WI38 (cell line): ENCODE measurements around the gene CFAP46.
"Not testable (repeated sequence)": the region's sequence is repeated elsewhere in the genome, so short reads cannot be mapped to it uniquely, and the experiment has no call there.

Experiments
- H3K4me3 ChIP-seq: 2 replicates; pipeline ENCODE4 v1.5.1; 2011; ENCODE audit warnings: low read depth, mild to moderate bottlenecking, control low read depth, low read length
- TF ChIP-seq, protein P1 (sequence below): IDR thresholded peaks from 2 replicates; pipeline ENCODE4 v1.5.1; 2012; ENCODE audit warnings: low read depth, mild to moderate bottlenecking, control low read depth, low read length

Gene CFAP46

DNA sequence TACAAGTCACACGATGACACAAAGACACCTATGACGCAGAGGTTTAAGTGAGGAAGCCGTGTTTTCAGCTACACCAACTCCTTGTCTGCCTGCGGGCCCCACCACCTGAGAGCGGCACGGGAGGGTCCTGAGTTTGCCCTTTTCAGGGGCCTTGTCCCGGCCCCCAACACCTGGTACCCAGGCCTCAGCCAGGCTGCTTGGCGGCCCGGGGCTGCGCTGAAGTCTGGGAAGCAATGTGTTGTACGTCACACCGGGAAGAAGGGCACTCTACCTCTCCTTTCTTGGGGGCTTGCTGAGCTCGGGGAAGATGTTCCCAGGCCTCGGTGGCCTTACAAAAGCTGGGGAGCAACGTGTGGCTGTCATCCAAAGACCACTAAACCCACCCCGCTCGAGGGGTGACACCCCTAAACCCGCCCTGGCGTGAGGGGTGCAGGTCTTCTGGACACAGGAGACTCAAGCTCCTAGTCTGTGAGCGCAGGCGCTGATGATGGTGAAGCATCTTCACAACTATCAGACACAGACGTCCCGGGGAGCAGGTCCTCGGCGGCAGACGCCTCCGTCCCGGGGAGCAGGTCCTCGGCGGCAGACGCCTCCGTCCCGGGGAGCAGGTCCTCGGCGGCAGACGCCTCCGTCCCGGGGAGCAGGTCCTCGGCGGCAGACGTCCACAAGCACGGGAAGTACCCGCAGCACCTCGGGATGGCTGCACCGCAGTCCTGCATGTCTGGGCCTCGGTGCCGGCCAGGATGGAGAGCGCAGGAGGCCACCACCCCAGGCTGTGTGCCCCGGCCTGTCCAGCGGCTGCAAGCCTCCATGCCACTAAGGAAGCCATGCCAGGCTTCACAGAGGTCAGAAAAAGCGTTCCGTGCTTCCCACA is 15.4 kb downstream of the CFAP46 start:
- TF ChIP-seq, protein P1, sequence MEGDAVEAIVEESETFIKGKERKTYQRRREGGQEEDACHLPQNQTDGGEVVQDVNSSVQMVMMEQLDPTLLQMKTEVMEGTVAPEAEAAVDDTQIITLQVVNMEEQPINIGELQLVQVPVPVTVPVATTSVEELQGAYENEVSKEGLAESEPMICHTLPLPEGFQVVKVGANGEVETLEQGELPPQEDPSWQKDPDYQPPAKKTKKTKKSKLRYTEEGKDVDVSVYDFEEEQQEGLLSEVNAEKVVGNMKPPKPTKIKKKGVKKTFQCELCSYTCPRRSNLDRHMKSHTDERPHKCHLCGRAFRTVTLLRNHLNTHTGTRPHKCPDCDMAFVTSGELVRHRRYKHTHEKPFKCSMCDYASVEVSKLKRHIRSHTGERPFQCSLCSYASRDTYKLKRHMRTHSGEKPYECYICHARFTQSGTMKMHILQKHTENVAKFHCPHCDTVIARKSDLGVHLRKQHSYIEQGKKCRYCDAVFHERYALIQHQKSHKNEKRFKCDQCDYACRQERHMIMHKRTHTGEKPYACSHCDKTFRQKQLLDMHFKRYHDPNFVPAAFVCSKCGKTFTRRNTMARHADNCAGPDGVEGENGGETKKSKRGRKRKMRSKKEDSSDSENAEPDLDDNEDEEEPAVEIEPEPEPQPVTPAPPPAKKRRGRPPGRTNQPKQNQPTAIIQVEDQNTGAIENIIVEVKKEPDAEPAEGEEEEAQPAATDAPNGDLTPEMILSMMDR, result no peak
- H3K4me3 ChIP-seq, result no peak overlapping the region

DNA sequence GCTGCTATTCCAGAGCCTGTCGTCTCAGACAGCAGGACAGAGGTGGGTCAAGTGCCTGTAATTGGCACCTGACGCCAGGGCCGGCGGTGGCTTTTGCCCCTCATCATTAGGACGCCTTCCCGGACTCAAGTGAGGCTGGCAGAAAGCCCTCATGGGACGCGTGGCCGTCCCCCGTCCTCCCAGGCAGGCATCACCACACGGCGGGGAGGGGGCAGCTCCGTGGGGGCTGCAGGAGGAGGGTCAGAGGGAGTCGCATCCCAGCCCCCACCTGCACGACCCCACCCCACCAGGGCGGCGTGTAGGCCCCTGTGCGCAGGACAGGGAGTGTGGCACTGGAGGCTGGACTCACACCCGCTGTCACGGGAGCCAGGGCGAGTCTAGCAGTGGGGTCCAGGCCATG is 16.3 kb downstream of the CFAP46 start:
- H3K4me3 ChIP-seq, result no peak overlapping the region
- TF ChIP-seq, protein P1, result no peak

DNA sequence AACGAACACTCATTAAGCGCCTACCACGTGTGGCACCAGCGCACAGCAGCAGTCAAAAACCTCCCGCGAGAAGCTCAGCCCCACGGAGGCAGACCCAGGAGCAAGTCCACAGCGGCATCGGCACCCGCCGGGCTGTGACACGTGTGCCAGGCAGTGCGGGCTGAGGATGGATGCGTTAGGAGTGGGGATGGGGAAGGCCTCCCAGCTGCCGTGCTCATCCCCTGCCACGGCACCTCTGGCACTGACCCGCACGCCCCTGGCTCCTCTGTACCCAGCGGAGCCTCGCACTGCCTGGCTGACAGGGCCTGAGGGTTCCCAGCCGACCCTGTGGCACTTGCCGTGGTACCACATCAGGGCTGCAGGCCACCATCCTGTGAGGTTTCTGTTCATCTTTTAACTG is 16.8 kb downstream of the CFAP46 start:
- TF ChIP-seq, protein P1, result no peak
- no peak overlapping the region for H3K4me3 ChIP-seq

DNA sequence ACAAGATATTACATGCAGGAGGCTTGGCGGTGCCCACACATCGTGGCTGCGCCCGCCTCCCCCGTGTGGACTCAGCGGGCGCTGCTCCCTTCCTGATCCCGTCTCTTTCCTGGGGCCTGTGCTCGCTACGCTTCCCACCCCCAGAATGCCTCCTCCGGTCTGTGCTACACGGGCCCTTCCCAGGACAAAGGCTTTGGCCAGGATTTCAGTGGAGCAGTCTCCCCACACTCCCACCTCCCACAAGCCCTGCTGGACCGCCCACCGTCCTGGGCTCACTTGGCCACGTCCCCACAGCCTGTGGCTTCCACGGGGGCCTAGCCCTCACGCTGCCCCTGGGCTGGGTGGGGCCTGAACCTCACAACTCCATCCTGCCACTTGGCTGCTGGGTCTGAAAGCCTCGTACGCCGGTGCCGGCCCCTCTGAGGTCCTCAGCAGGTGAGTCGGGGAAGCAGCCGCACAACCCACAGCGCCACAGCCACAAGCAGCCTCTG is 17.3 kb downstream of the CFAP46 start:
- H3K4me3 ChIP-seq, result no peak overlapping the region
- TF ChIP-seq, protein P1, result no peak

DNA sequence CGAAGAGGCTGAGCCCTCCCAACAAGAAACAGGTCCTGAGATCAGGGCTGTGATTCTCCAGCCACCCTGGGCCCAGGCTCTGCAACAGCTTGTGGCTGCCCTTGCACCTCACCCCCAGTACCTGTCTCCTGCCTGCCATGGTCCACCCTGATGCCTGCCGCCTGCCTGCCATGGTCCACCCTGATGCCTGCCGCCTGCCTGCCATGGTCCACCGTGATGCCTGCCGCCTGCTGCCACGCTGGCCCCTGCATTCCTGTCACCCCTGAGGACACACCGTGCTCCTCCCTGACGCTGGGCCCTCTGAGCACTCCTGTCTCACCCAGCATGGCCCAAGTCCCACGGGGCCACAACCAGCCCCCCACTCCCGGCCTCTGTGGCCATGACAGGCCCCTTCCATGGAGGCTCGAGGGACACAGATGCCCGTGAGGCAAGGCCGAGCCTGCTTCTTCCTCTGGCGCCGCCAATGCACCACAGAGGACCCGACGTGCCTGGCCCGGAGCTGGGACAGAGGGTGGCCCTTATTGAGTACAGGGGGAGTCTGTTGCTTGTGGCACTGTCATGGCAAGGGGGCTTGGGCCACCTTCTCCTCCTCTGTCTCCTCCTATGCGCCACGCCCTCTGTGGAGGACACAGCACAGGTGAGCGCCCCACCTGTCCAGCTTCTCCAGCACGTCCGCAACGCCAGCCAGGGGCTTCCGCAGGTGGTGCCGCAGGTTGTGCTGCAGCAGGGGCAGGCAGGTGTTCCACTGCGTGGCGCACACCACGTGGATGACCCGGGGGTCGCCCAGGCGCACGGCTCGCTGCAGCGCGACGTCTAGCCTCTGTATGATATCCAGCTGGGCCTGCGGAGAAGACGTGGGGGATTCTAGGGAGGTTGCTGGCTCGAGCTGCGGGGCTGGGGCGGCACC is 18.1 kb downstream of the CFAP46 start:
- TF ChIP-seq, protein P1, result no peak

DNA sequence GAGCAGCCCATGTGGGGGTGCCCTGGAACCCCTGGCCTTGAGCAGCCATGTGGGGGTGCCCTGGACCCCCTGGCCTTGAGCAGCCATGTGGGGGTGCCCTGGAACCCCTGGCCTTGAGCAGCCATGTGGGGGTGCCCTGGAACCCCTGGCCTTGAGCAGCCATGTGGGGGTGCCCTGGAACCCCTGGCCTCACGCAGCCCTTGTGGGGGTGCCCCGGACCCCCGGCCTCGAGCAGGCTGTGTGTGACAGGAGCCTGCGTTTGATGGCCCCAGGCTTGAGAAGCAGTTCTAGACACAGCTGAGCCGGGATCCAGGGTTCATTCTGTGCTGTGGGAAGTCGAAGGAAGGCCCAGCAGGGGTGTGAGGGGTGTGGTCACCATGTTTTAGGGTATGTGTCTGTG is 19.0 kb downstream of the CFAP46 start:
- H3K4me3 ChIP-seq, result not testable (repeated sequence)

More for the DNA sequence above, 18.1 kb downstream of the CFAP46 start:
- H3K4me3 ChIP-seq, result no peak overlapping the region

DNA sequence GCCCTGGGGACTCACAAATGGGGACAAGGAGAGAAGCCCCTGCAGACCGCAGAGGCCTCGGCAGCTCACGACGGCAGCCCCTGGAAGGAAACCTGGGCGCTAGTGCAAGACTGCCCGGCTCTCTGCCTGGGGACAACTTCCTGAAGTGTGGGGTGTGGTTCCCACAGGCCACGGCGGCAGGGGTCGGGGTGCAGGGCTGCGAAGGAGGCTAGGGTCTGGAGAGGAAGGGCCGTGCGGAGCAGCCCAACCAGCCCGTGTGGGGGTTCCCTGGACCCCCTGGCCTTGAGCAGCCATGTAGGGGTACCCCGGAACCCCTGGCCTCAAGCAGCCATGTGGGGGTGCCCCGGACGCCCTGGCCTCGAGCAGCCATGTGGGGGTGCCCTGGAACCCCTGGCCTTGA is 19.5 kb downstream of the CFAP46 start:
- TF ChIP-seq, protein P1, result no peak
- H3K4me3 ChIP-seq, result no peak overlapping the region
